ENCODE measurements around the gene LAYN.

- TF ChIP-seq POLR2A (IDR thresholded peaks at IDR 0.05) (no peak), CTCF (IDR thresholded peaks at IDR 0.05) (no peak)
Observed at GRCh38 chr11:111527279-111527678, 13.2 kb upstream of the LAYN start.
